Heart left ventricle (tissue), 13 donors: Measurements from ENCODE around the gene MYO7A.

ENCODE experiments used
- CTCF ChIP-seq, 12 donors: fragments of 200-600 bp; sonication (generic) in 4 of 12; IDR thresholded peaks; one replicate each; pipeline versions ENCODE4 v1.5.0 to v1.8.0; 2018 to 2022; ENCODE audit warnings: antibody characterized with exemption in 12 of 12, mild to moderate bottlenecking in 5 of 12
- POLR2A ChIP-seq, 2 donors: fragments of 450-650 bp; IDR thresholded peaks; one replicate each; pipeline ENCODE4 v1.6.1; 2017; ENCODE audit warnings: antibody characterized with exemption in 2 of 2, mild to moderate bottlenecking in 2 of 2, moderate library complexity in 2 of 2
- donor health status: ischemic (EF 13 %, LVEDD 7.1; RV severe dilation, severe dysfunction).
- donor health status: DM: no; HTN: yes; CAD: no.
- donor health status: DM: no; HTN: no; CAD: no.
- donor health status: ischemic (EF 25% LVEDD 6.9; RV normal size, moderate dysfunction).
- donor health status: ischemic (EF 25% LVEDD 5.7; RV mildly dilated, moderate dysfunction).
- donor health status: ischemic (EF 35%, LVEDD 5.7; RV mildly dilated, moderate dysfunction).
- donor health status: nonischemic (EF 11% LVEDD 7.7; RV severe dilation, severe dysfunction).
- donor health status: DM: yes; HTN: yes; CAD: no.
- donor health status: PGD.
- donor health status: ischemic (EF 29% LVEDD 5.4; RV normal size, mild dysfunction).
- donor health status: nonischemic (EF 23%, LVEDD 6.1; RV moderate dilation, normal function).

GRCh38 chr11:77100166-77101042 is 27.6 kb upstream of the MYO7A start:
- TF ChIP-seq CTCF (IDR thresholded peaks at IDR 0.05) (no peak), POLR2A (IDR thresholded peaks at IDR 0.05) (no peak)
